ENCODE results near the gene RALY. TPM values are rescaled to one million over a fixed set of nuclear protein-coding genes. Genes with fewer than 3 reads are reported as not detected.
A peak's percentile ranks its signal among the peaks of the same experiment; 100 is the strongest.

RALY gene
- total RNA-seq, 1 experiment from 2014 or later = 275 TPM

GRCh38 chr20:34075647-34076046, 81.9 kb downstream of the RALY start:
- no TSS peak for BruUV-seq (replicated peaks)
- CTCF ChIA-PET = interaction anchor here (0.5 kb wide), 1 partner anchor 463 kb away, joined by 5 read pairs; no protein-coding TSS in a partner anchor
- no peak overlapping the region for H3K27ac Mint-ChIP-seq (ENCODE audit: unreplicated experiment)
- H3K4me1 Mint-ChIP-seq (ENCODE audit: low read depth, unreplicated experiment) = peaks cover 2% of the 10 kb centered on the region
- H3K27me3 Mint-ChIP-seq (ENCODE audit: unreplicated experiment) = no peaks in the 10 kb centered on the region
- H3K4me3 Mint-ChIP-seq (ENCODE audit: low read depth, unreplicated experiment) = no peak overlapping the region
- peaks cover 43% of the 10 kb centered on the region for H3K36me3 Mint-ChIP-seq (ENCODE audit: insufficient read depth, unreplicated experiment)
- DNase-seq = no peak
- intact Hi-C loops (cut with micrococcal nuclease; ENCODE audit: unreplicated experiment) = no loop called here
- H3K9me3 Mint-ChIP-seq (ENCODE audit: low read depth, unreplicated experiment) = no peaks in the 10 kb centered on the region
- peak; percentile 43 for TF ChIP-seq CTCF (IDR thresholded peaks at IDR 0.05; ENCODE audit: unreplicated experiment)

- DNase-seq = no peak
- no TSS peak for BruUV-seq (replicated peaks)
- Mint-ChIP-seq H3K4me3 (ENCODE audit: low read depth, unreplicated experiment) (no peak overlapping the region), H3K9me3 (ENCODE audit: low read depth, unreplicated experiment) (no peaks in the 10 kb centered on the region), H3K27me3 (ENCODE audit: unreplicated experiment) (no peaks in the 10 kb centered on the region), H3K4me1 (ENCODE audit: low read depth, unreplicated experiment) (peaks cover 13% of the 10 kb centered on the region), H3K36me3 (ENCODE audit: insufficient read depth, unreplicated experiment) (peaks cover 45% of the 10 kb centered on the region), H3K27ac (ENCODE audit: unreplicated experiment) (no peak overlapping the region)
- no peak for TF ChIP-seq CTCF (IDR thresholded peaks at IDR 0.05; ENCODE audit: unreplicated experiment)
- intact Hi-C loops (cut with micrococcal nuclease; ENCODE audit: unreplicated experiment) = no loop called here
- CTCF ChIA-PET = interaction anchor here (1.2 kb wide), 1 partner anchor 218 kb away, joined by 3 read pairs; no protein-coding TSS in a partner anchor
Observed at GRCh38 chr20:34076952-34077351, 83.2 kb downstream of the RALY start.

- intact Hi-C loops (cut with micrococcal nuclease; ENCODE audit: unreplicated experiment) = no loop called here
- Mint-ChIP-seq H3K4me1 (ENCODE audit: low read depth, unreplicated experiment) (peaks cover 17% of the 10 kb centered on the region), H3K4me3 (ENCODE audit: low read depth, unreplicated experiment) (no peak overlapping the region), H3K9me3 (ENCODE audit: low read depth, unreplicated experiment) (no peaks in the 10 kb centered on the region), H3K36me3 (ENCODE audit: insufficient read depth, unreplicated experiment) (peaks cover 39% of the 10 kb centered on the region), H3K27ac (ENCODE audit: unreplicated experiment) (peak overlapping the region; percentile 2), H3K27me3 (ENCODE audit: unreplicated experiment) (no peaks in the 10 kb centered on the region)
- BruUV-seq (replicated peaks) = no TSS peak
- TF ChIP-seq CTCF (IDR thresholded peaks at IDR 0.05; ENCODE audit: unreplicated experiment) = no peak
- CTCF ChIA-PET = interaction anchor here (0.5 kb wide), 1 partner anchor 16 kb away, joined by 3 read pairs; no protein-coding TSS in a partner anchor
- DNase-seq = no peak
Observed at GRCh38 chr20:34078540-34078939, 84.8 kb downstream of the RALY start.

- Mint-ChIP-seq H3K27ac (ENCODE audit: unreplicated experiment) (no peak overlapping the region), H3K27me3 (ENCODE audit: unreplicated experiment) (no peaks in the 10 kb centered on the region), H3K36me3 (ENCODE audit: insufficient read depth, unreplicated experiment) (peaks cover 47% of the 10 kb centered on the region), H3K4me1 (ENCODE audit: low read depth, unreplicated experiment) (peaks cover 24% of the 10 kb centered on the region), H3K9me3 (ENCODE audit: low read depth, unreplicated experiment) (no peaks in the 10 kb centered on the region), H3K4me3 (ENCODE audit: low read depth, unreplicated experiment) (no peak overlapping the region)
- TF ChIP-seq CTCF (IDR thresholded peaks at IDR 0.05; ENCODE audit: unreplicated experiment) = no peak
- BruUV-seq (replicated peaks) = no TSS peak
- intact Hi-C loops (cut with micrococcal nuclease; ENCODE audit: unreplicated experiment) = no loop called here
- no peak for DNase-seq
- CTCF ChIA-PET = no interaction called here
Observed at GRCh38 chr20:34079818-34080217, 86.1 kb downstream of the RALY start.

Measured in Calu3 (cell line).